Heart left ventricle (tissue), 13 donors: Measurements from ENCODE around the gene ANAPC13.

Experiments
- POLR2A ChIP-seq, 2 donors: fragments of 450-650 bp; IDR thresholded peaks; one replicate each; pipeline ENCODE4 v1.6.1; 2017; ENCODE audit warnings: antibody characterized with exemption in 2 of 2, mild to moderate bottlenecking in 2 of 2, moderate library complexity in 2 of 2
- TF ChIP-seq, protein P1 (sequence below), 12 donors: fragments of 200-600 bp; sonication (generic) in 4 of 12; IDR thresholded peaks; one replicate each; pipeline versions ENCODE4 v1.5.0 to v1.8.0; 2018 to 2022; ENCODE audit warnings: antibody characterized with exemption in 12 of 12, mild to moderate bottlenecking in 5 of 12
- donor health status: ischemic (EF 13 %, LVEDD 7.1; RV severe dilation, severe dysfunction).
- donor health status: DM: no; HTN: yes; CAD: no.
- donor health status: DM: no; HTN: no; CAD: no.
- donor health status: ischemic (EF 25% LVEDD 6.9; RV normal size, moderate dysfunction).
- donor health status: ischemic (EF 25% LVEDD 5.7; RV mildly dilated, moderate dysfunction).
- donor health status: ischemic (EF 35%, LVEDD 5.7; RV mildly dilated, moderate dysfunction).
- donor health status: nonischemic (EF 11% LVEDD 7.7; RV severe dilation, severe dysfunction).
- donor health status: DM: yes; HTN: yes; CAD: no.
- donor health status: PGD.
- donor health status: ischemic (EF 29% LVEDD 5.4; RV normal size, mild dysfunction).
- donor health status: nonischemic (EF 23%, LVEDD 6.1; RV moderate dilation, normal function).

- TF ChIP-seq POLR2A (IDR thresholded peaks at IDR 0.05) = no peak
- TF ChIP-seq, protein P1, sequence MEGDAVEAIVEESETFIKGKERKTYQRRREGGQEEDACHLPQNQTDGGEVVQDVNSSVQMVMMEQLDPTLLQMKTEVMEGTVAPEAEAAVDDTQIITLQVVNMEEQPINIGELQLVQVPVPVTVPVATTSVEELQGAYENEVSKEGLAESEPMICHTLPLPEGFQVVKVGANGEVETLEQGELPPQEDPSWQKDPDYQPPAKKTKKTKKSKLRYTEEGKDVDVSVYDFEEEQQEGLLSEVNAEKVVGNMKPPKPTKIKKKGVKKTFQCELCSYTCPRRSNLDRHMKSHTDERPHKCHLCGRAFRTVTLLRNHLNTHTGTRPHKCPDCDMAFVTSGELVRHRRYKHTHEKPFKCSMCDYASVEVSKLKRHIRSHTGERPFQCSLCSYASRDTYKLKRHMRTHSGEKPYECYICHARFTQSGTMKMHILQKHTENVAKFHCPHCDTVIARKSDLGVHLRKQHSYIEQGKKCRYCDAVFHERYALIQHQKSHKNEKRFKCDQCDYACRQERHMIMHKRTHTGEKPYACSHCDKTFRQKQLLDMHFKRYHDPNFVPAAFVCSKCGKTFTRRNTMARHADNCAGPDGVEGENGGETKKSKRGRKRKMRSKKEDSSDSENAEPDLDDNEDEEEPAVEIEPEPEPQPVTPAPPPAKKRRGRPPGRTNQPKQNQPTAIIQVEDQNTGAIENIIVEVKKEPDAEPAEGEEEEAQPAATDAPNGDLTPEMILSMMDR (IDR thresholded peaks at IDR 0.05) = no peak
These were observed 44.0 kb downstream of the ANAPC13 start for GRCh38 chr3:134441821-134442220.
